Immature natural killer cell (primary cell): ENCODE measurements around the gene RRBP1. TPM values are rescaled to one million over a fixed set of nuclear protein-coding genes. Genes with fewer than 3 reads are reported as not detected.

Experiments
- DNase-seq, 3 donors: peaks; one replicate each; pipeline ENCODE4 v3.0.0; 2022; ENCODE audit warnings: mixed read lengths in 1 of 3
- H3K27ac Mint-ChIP-seq, 6 donors: one replicate each; pipeline ENCODE4 v1.8.0; 2020; ENCODE audit warnings: mixed read lengths in 6 of 6, mild to moderate bottlenecking in 5 of 6, inconsistent platforms in 4 of 6, moderate library complexity in 3 of 6
- H3K27me3 Mint-ChIP-seq, 3 donors: one replicate each; pipeline ENCODE4 v1.8.0; 2020 to 2021; ENCODE audit warnings: low read depth in 3 of 3, mild to moderate bottlenecking in 3 of 3, mixed read lengths in 3 of 3, moderate library complexity in 3 of 3, inconsistent platforms in 1 of 3
- H3K36me3 Mint-ChIP-seq, 3 donors: one replicate each; pipeline ENCODE4 v1.8.0; 2020; ENCODE audit warnings: mixed read lengths in 3 of 3, inconsistent platforms in 2 of 3, mild to moderate bottlenecking in 2 of 3
- H3K4me1 Mint-ChIP-seq, 2 donors: one replicate each; pipeline ENCODE4 v1.8.0; 2020; ENCODE audit warnings: inconsistent platforms in 2 of 2, mild to moderate bottlenecking in 2 of 2, mixed read lengths in 2 of 2, moderate library complexity in 1 of 2
- H3K4me3 Mint-ChIP-seq, 5 donors: one replicate each; pipeline ENCODE4 v1.8.0; 2020; ENCODE audit warnings: mild to moderate bottlenecking in 5 of 5, mixed read lengths in 5 of 5, inconsistent platforms in 3 of 5, moderate library complexity in 3 of 5
- H3K9me3 Mint-ChIP-seq, 6 donors: one replicate each; pipeline ENCODE4 v1.8.0; 2020; ENCODE audit warnings: mild to moderate bottlenecking in 6 of 6, mixed read lengths in 6 of 6, inconsistent platforms in 4 of 6, moderate library complexity in 3 of 6
- polyA plus RNA-seq, 3 donors: library from polyadenylated mRNA; unstranded; fragments of 300-500 nt; fragmentation: Illumina TruSeq; gene quantifications; one replicate each; pipeline ENCODE4 v1.2.3, GENCODE V29; 2021

RRBP1 gene
- polyA plus RNA-seq, 3 donors from 2014 or later = 4.1 to 39.0 (median 5.7) TPM

GRCh38 chr20:17615645-17616479, 66.2 kb downstream of the RRBP1 start:
- Mint-ChIP-seq H3K36me3 (peaks cover 3 to 22% (median 8%) of the 10 kb centered on the region in 3 donors), H3K4me3 (no peak overlapping the region), H3K4me1 (peaks cover 35 to 36% of the 10 kb centered on the region in 2 donors), H3K27ac (peak overlapping the region in 3 of 6 donors; percentile 10 to 35 (median 28)), H3K27me3 (peaks cover 21 to 31% (median 23%) of the 10 kb centered on the region in 3 donors), H3K9me3 (no peaks in the 10 kb centered on the region)
- DNase-seq = no peak

DNA sequence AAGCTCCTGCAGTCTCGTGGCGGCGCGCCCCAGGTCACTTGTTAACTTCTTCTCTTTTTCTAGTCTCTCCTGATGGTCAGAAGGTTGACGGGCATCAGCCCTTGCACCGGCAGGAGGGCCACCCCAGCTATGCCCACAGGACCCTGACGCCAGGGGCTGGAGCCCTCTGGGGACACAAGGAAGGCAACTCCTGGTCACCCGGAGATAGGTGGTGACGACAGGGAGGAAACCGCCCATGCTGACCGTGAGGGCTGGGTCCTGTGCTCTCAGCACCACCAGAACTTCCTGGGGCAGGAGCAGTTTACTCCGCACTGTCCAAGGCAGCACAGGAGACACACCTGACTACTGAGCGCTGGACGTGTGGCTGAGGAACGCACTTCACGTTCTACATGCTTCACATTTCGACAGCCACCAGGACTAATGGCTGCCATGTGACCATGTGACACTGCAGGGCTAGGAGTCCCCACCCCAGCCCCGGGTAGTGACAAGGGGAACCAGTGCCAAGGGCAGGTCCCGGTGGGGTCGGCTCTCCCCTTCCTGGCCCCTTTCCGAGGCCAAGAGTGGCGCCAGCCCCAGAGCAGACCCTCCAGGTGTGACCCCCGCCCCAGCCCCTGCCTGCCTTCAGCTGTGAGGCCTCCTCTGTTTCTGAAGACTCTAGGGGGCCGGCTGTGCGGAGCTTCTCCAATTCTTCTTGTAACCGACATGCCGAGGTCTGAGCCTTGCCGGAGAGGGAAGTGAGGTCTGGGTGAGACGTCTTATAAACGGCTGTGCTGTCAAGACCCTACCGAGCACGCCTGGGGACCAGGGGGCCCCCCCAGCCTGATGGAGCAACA, 67.0 kb downstream of the RRBP1 start:
- Mint-ChIP-seq H3K4me1 (peaks cover 44% of the 10 kb centered on the region in 2 donors), H3K4me3 (peak overlapping the region in 2 of 5 donors; percentile 10 to 45), H3K36me3 (peaks cover 3 to 19% (median 8%) of the 10 kb centered on the region in 3 donors), H3K27ac (peak overlapping the region; percentile 22 to 98 (median 84)), H3K27me3 (peaks cover 21 to 29% (median 24%) of the 10 kb centered on the region in 3 donors), H3K9me3 (no peaks in the 10 kb centered on the region)
- DNase-seq = no peak

DNA sequence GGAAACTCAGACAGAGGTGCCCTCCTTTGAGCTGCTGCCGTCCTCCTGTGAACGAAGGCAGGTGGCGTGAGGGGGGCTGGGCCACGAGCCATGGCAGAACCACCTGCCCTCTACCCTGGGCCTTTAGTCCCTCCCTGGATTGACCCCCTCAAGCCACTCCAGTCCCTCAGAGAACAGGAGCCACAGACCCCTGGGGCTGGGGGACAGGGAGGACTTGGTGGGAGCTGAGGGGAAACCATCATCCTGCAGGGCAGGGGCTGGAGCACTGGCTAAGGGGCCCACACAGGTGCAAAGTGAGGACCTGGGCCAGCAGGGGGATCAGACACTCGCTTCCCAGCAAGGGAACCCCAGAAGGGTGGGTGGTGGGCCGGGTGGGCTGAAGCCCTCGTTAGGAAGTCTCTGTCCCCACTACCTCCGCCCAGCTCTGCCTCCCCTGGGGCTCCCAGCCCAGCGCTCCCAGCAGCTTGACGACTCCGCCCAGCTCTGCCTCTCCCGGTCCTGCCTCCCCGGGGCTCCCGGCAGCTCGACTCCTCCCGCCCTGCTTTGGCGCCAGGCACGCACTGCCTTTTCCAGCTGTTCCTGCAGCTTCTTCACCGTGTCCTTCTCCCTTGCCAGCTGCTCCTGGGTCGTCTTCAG, 67.7 kb downstream of the RRBP1 start:
- Mint-ChIP-seq H3K27ac (peak overlapping the region; percentile 95 to 100 (median 98)), H3K36me3 (peaks cover 3 to 14% (median 8%) of the 10 kb centered on the region in 3 donors), H3K4me3 (peak overlapping the region in 4 of 5 donors; percentile 52 to 79 (median 68)), H3K4me1 (peaks cover 51 to 52% of the 10 kb centered on the region in 2 donors), H3K9me3 (no peaks in the 10 kb centered on the region), H3K27me3 (peaks cover 21 to 30% (median 26%) of the 10 kb centered on the region in 3 donors)
- no peak for DNase-seq

- Mint-ChIP-seq H3K36me3 (peaks cover 3 to 9% (median 7%) of the 10 kb centered on the region in 3 donors), H3K27me3 (peaks cover 21 to 30% (median 26%) of the 10 kb centered on the region in 3 donors), H3K9me3 (no peaks in the 10 kb centered on the region), H3K27ac (peak overlapping the region; percentile 95 to 100 (median 98)), H3K4me1 (peaks cover 57% of the 10 kb centered on the region in 2 donors), H3K4me3 (peak overlapping the region; percentile 37 to 79 (median 59))
- peak; percentile 79 to 85 (median 84) for DNase-seq
Measured at GRCh38 chr20:17613328-17614175, 68.5 kb downstream of the RRBP1 start.

DNA sequence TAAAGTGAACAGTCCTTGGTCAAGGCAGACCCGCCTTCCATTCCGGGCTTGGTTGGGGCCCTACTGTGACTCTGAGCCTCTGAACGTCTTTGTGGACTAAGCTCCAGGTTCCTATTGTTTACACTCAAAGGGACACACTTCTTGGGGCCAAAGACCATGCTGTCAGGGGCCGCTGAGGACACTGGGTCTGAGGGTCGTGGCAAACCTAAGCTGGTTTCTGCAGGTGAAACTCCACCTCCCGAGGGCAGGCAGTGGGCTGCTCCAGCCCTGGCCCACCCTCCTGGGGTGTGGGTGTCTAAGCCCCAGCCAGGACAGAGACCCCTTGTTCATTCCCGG, 69.1 kb downstream of the RRBP1 start:
- Mint-ChIP-seq H3K4me3 (peak overlapping the region; percentile 70 to 87 (median 76)), H3K27me3 (peaks cover 21 to 30% (median 24%) of the 10 kb centered on the region in 3 donors), H3K9me3 (no peaks in the 10 kb centered on the region), H3K36me3 (peaks cover 4 to 6% (median 4%) of the 10 kb centered on the region in 3 donors), H3K4me1 (peaks cover 60% of the 10 kb centered on the region in 2 donors), H3K27ac (peak overlapping the region; percentile 95 to 100 (median 98))
- DNase-seq = no peak

DNA sequence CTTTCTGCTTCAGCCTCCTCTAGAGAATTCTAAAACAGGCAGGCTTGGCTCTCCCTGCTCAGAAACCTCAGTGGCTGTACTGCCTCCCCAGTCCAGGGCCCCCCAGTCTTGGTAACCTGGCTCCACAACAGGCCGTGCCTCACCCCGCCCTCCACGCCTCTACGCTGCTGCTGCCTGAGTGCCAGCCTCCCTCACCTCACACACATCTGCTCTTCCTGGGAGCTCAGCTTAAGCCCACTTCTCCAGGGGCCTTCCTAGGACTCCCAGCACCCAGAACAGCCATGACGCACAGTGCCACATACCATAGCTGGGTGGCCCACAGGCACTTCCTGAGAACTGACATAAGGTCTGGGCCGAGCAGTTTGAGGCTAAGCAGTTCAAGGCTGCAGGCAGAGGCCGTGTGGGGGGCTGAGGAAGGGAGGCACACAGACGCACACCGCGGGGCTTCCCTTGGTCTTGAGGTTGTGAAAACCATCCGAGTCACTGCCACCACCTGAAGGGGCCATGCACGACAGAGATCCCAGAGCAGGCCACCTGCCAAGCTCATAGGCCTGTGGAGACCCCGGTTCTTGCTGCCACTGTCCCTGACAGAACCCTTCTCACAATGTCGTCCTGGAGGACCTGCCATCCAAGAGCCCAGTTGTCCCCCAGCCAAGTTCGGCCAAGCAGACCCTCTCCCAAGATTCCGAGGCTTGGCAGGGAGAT, 69.6 kb downstream of the RRBP1 start:
- Mint-ChIP-seq H3K27me3 (peaks cover 21 to 30% (median 24%) of the 10 kb centered on the region in 3 donors), H3K9me3 (no peaks in the 10 kb centered on the region), H3K27ac (peak overlapping the region; percentile 95 to 100 (median 98)), H3K4me1 (peaks cover 60 to 61% of the 10 kb centered on the region in 2 donors), H3K4me3 (peak overlapping the region; percentile 70 to 87 (median 76)), H3K36me3 (peaks cover under 1 to 8% (median 4%) of the 10 kb centered on the region in 3 donors)
- DNase-seq = peak; percentile 90 to 92 (median 91)

DNA sequence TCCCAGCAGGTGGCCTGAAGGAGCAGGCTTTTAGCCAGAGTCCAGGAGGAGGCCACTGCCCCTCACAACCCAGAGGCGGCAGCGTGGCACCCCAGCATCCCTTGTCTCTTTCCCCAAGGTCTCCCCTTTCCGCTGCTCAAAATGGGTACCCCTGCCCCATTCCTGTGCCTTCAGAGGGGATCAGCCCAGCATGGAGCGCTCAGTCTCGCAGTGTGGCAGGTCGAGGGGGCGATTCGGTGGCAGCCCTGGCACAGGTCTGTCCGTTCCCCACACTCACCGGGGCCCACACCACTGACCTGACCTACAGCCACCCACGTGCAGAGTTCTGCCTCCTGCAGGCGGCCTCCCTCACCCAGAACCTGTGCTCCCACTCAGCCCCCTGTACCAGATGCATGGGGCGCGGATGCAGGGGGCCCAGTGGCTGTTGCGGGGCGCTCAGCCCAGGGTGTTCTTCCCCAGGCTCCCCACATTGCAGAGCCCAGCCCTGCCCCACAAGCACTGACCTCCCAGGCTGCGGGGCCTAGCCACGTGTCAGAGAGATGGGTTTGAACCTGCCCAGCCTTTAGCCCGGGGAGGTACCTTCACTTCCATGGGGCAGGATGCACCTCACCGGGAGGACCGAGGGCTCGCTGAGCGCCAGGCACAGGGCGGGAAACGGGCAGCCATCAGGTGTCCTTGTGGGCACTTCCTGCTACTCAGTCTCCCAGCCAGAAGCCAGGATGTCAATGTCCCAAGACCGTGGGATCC, 70.3 kb downstream of the RRBP1 start:
- no peaks in the 10 kb centered on the region for H3K9me3 Mint-ChIP-seq
- H3K36me3 Mint-ChIP-seq = peaks cover 0 to 8% (median 6%) of the 10 kb centered on the region in 3 donors
- H3K27ac Mint-ChIP-seq = peak overlapping the region; percentile 95 to 100 (median 98)
- no peak for DNase-seq
- peak overlapping the region; percentile 70 to 87 (median 76) for H3K4me3 Mint-ChIP-seq
- peaks cover 21 to 30% (median 24%) of the 10 kb centered on the region in 3 donors for H3K27me3 Mint-ChIP-seq
- H3K4me1 Mint-ChIP-seq = peaks cover 55 to 63% of the 10 kb centered on the region in 2 donors

GRCh38 chr20:17611290-17611539, 70.8 kb downstream of the RRBP1 start:
- DNase-seq = peak in 1 of 3 donors; percentile 11
- Mint-ChIP-seq H3K27me3 (peaks cover 21 to 30% (median 24%) of the 10 kb centered on the region in 3 donors), H3K36me3 (peaks cover 0 to 9% (median 8%) of the 10 kb centered on the region in 3 donors), H3K4me1 (peaks cover 55 to 63% of the 10 kb centered on the region in 2 donors), H3K4me3 (peak overlapping the region in 3 of 5 donors; percentile 10 to 29 (median 24)), H3K27ac (peak overlapping the region; percentile 95 to 100 (median 98)), H3K9me3 (no peaks in the 10 kb centered on the region)

GRCh38 chr20:17610566-17611289, 71.3 kb downstream of the RRBP1 start:
- peaks cover 55 to 63% of the 10 kb centered on the region in 2 donors for H3K4me1 Mint-ChIP-seq
- peak overlapping the region; percentile 92 to 100 (median 98) for H3K27ac Mint-ChIP-seq
- H3K27me3 Mint-ChIP-seq = peaks cover 21 to 30% (median 24%) of the 10 kb centered on the region in 3 donors
- peak overlapping the region; percentile 81 to 91 (median 87) for H3K4me3 Mint-ChIP-seq
- no peaks in the 10 kb centered on the region for H3K9me3 Mint-ChIP-seq
- H3K36me3 Mint-ChIP-seq = peaks cover 0 to 9% (median 8%) of the 10 kb centered on the region in 3 donors
- DNase-seq = peak; percentile 65 to 67 (median 65)

GRCh38 chr20:17609811-17610377, 72.1 kb downstream of the RRBP1 start:
- Mint-ChIP-seq H3K4me1 (peaks cover 55 to 63% of the 10 kb centered on the region in 2 donors), H3K27me3 (peaks cover 21 to 28% (median 22%) of the 10 kb centered on the region in 3 donors), H3K27ac (peak overlapping the region; percentile 92 to 100 (median 98)), H3K9me3 (no peaks in the 10 kb centered on the region), H3K36me3 (peaks cover 6 to 15% (median 9%) of the 10 kb centered on the region in 3 donors), H3K4me3 (peak overlapping the region; percentile 81 to 91 (median 87))
- DNase-seq = peak; percentile 46 to 60 (median 46)
